H1 (cell line): ENCODE results near the gene C9orf43. TPM values are rescaled to one million over a fixed set of nuclear protein-coding genes. Genes with fewer than 3 reads are reported as not detected.

Source experiments
- CTCF ChIA-PET: fragments of 300-600 bp; sonication (Branson Sonifier 250); formaldehyde crosslinking; loops from one replicate; lab custom pipeline; 2021; ENCODE audit not compliant: partially characterized antibody; lab: Charles Lee
- POLR2A ChIA-PET: fragments of 300-600 bp; sonication (Branson Sonifier 250); formaldehyde crosslinking; loops from one replicate; lab custom pipeline; 2021; ENCODE audit warnings: inconsistent platforms; ENCODE audit not compliant: partially characterized antibody; lab: Charles Lee
- DNase-seq, 2 experiments: peaks; one replicate each; pipeline versions ENCODE4 v3.0.0 to v3.0.0-alpha.2; 2010 to 2022; ENCODE audit warnings: low spot score in 2 of 2, low read depth in 1 of 2, mixed read lengths in 1 of 2
- FAIRE-seq: peaks from 2 replicates; lab custom pipeline; 2011; peaks lifted over from hg19 to GRCh38; lab: Jason Lieb, UNC
- H2AFZ ChIP-seq: 2 replicates; pipeline ENCODE4 v1.8.1; 2012; ENCODE audit warnings: low read length, inconsistent platforms
- H2AK5ac ChIP-seq: 2 replicates; pipeline ENCODE4 v1.6.1; 2013; ENCODE audit warnings: low read depth, low read length
- H2BK120ac ChIP-seq: replicated peaks from 2 replicates; pipeline ENCODE3; 2013; ENCODE audit warnings: low read depth, low read length, inconsistent platforms
- H2BK12ac ChIP-seq: 2 replicates; pipeline ENCODE4 v1.6.1; 2013; ENCODE audit warnings: low read depth, low read length
- H2BK15ac ChIP-seq: 2 replicates; pipeline ENCODE4 v1.6.1; 2013; ENCODE audit warnings: low read length
- H2BK20ac ChIP-seq: 2 replicates; pipeline ENCODE4 v1.6.1; 2013; ENCODE audit warnings: low read length
- H2BK5ac ChIP-seq: 2 replicates; pipeline ENCODE4 v1.6.1; 2013; ENCODE audit warnings: low read depth, low read length
- H3K14ac ChIP-seq: 2 replicates; pipeline ENCODE4 v1.6.1; 2013; ENCODE audit warnings: inconsistent platforms; ENCODE audit not compliant: insufficient read length
- H3K18ac ChIP-seq: 2 replicates; pipeline ENCODE4 v1.6.1; 2013; ENCODE audit warnings: low read length; ENCODE audit errors: extremely low read depth
- H3K23ac ChIP-seq: 2 replicates; pipeline ENCODE4 v1.6.1; 2013; ENCODE audit warnings: inconsistent platforms; ENCODE audit not compliant: insufficient read length
- H3K23me2 ChIP-seq: 2 replicates; pipeline ENCODE4 v1.6.1; 2013; ENCODE audit warnings: low read depth, low read length
- H3K27ac ChIP-seq: 2 replicates; pipeline ENCODE4 v1.6.1; 2011; ENCODE audit warnings: low read depth, low read length, inconsistent platforms
- H3K27me3 ChIP-seq, 4 experiments: replicated peaks in 1 of 4; 1 replicate in 1 of 4; 2 replicates in 3 of 4; pipeline versions ENCODE4 v1.6.1 to v1.8.1; 2011 to 2013; ENCODE audit warnings: low read length in 3 of 4, mild to moderate bottlenecking in 3 of 4, inconsistent platforms in 2 of 4, mixed read lengths in 2 of 4, moderate library complexity in 1 of 4; ENCODE audit not compliant: control insufficient read depth in 3 of 4, insufficient read depth in 3 of 4; ENCODE audit errors: extremely low read depth in 1 of 4
- H3K36me3 ChIP-seq, 4 experiments: 2 replicates each; pipeline versions ENCODE4 v1.6.1 to v1.8.1; 2011 to 2013; ENCODE audit warnings: mild to moderate bottlenecking in 4 of 4, low read length in 3 of 4, moderate library complexity in 2 of 4, control low read depth in 1 of 4, inconsistent platforms in 1 of 4; ENCODE audit not compliant: insufficient read depth in 4 of 4, control insufficient read depth in 2 of 4
- H3K4ac ChIP-seq: replicated peaks from 2 replicates; pipeline ENCODE3; 2013; ENCODE audit warnings: low read length, low read depth, mixed read lengths, inconsistent platforms; ENCODE audit not compliant: insufficient read length
- H3K4me1 ChIP-seq, 4 experiments: replicated peaks in 1 of 4; 1 replicate in 1 of 4; 2 replicates in 3 of 4; pipeline versions ENCODE4 v1.6.1 to v1.8.1; 2011 to 2013; ENCODE audit warnings: low read length in 3 of 4, inconsistent platforms in 2 of 4, mixed read lengths in 1 of 4; ENCODE audit not compliant: insufficient read depth in 4 of 4, control insufficient read depth in 3 of 4
- H3K4me2 ChIP-seq, 2 experiments: 2 replicates each; pipeline versions ENCODE4 v1.6.1 to v1.8.1; 2011 to 2013; ENCODE audit warnings: low read depth in 2 of 2, low read length in 2 of 2, control low read depth in 1 of 2, inconsistent platforms in 1 of 2, mild to moderate bottlenecking in 1 of 2; ENCODE audit not compliant: insufficient read depth in 1 of 2
- H3K4me3 ChIP-seq, 4 experiments: fragments of 200-600, 300-600 bp in 1 of 4; sonication (generic), shearing (Covaris generic), sonication (Bioruptor Twin) in 1 of 4; 2 replicates each; pipeline versions ENCODE4 v1.5.1 to v1.8.1; 2011 to 2016; ENCODE audit warnings: low read length in 4 of 4, low read depth in 3 of 4, control low read depth in 2 of 4, inconsistent platforms in 2 of 4, mild to moderate bottlenecking in 2 of 4, mixed read lengths in 1 of 4, moderate library complexity in 1 of 4; ENCODE audit not compliant: insufficient read depth in 2 of 4; ENCODE audit errors: extremely low read depth in 1 of 4
- H3K56ac ChIP-seq: replicated peaks from 2 replicates; pipeline ENCODE3; 2013; ENCODE audit warnings: low read depth, mild to moderate bottlenecking, mixed read lengths, low read length, inconsistent platforms; ENCODE audit not compliant: insufficient read length
- H3K79me1 ChIP-seq: 2 replicates; pipeline ENCODE4 v1.6.1; 2013; ENCODE audit warnings: low read depth, low read length, control low read depth
- H3K79me2 ChIP-seq, 2 experiments: 2 replicates each; pipeline versions ENCODE4 v1.6.1 to v1.8.1; 2012 to 2013; ENCODE audit warnings: low read length in 2 of 2, mild to moderate bottlenecking in 2 of 2, inconsistent platforms in 1 of 2; ENCODE audit not compliant: insufficient read depth in 2 of 2, control insufficient read depth in 1 of 2
- H3K9ac ChIP-seq, 4 experiments: replicated peaks in 1 of 4; 1 replicate in 1 of 4; 2 replicates in 3 of 4; pipeline versions ENCODE4 v1.6.1 to v1.8.1; 2011 to 2013; ENCODE audit warnings: low read depth in 3 of 4, low read length in 3 of 4, control low read depth in 2 of 4, mild to moderate bottlenecking in 2 of 4, moderate library complexity in 2 of 4, inconsistent platforms in 1 of 4; ENCODE audit errors: extremely low read depth in 1 of 4
- H3K9me3 ChIP-seq, 2 experiments: 2 replicates each; pipeline versions ENCODE4 v1.6.1 to v1.8.1; 2012 to 2013; ENCODE audit warnings: mild to moderate bottlenecking in 2 of 2, moderate library complexity in 2 of 2, control low read depth in 1 of 2, inconsistent platforms in 1 of 2, low read depth in 1 of 2, low read length in 1 of 2, mixed read lengths in 1 of 2; ENCODE audit not compliant: insufficient read depth in 2 of 2
- H4K20me1 ChIP-seq, 2 experiments: replicated peaks in 1 of 2; 2 replicates each; pipeline versions ENCODE3 to v1.8.1; 2011 to 2013; ENCODE audit warnings: inconsistent platforms in 2 of 2, low read length in 2 of 2, mild to moderate bottlenecking in 1 of 2; ENCODE audit not compliant: insufficient read depth in 2 of 2, control insufficient read depth in 1 of 2
- H4K5ac ChIP-seq: 2 replicates; pipeline ENCODE4 v1.6.1; 2013; ENCODE audit warnings: low read length, low read depth, mixed read lengths, inconsistent platforms; ENCODE audit not compliant: insufficient read length
- H4K8ac ChIP-seq: 2 replicates; pipeline ENCODE4 v1.8.0; 2013; ENCODE audit warnings: mild to moderate bottlenecking, moderate library complexity, low read length, inconsistent platforms; ENCODE audit not compliant: insufficient read depth; ENCODE audit errors: extremely low read depth
- H4K91ac ChIP-seq: replicated peaks from 2 replicates; pipeline ENCODE3; 2013; ENCODE audit warnings: low read length, mixed read lengths, inconsistent platforms; ENCODE audit not compliant: insufficient read length
- BACH1 ChIP-seq: IDR thresholded peaks from 2 replicates; pipeline ENCODE4 v1.6.1; 2012; ENCODE audit warnings: low read length, improper control_type of control experiment
- CHD1 ChIP-seq: IDR thresholded peaks from 2 replicates; pipeline ENCODE4 v1.6.1; 2012; ENCODE audit warnings: low read depth, low read length, improper control_type of control experiment
- EGR1 ChIP-seq: IDR thresholded peaks from 2 replicates; pipeline ENCODE4 v1.6.1; 2011; ENCODE audit warnings: low read depth, low read length, borderline replicate concordance
- EP300 ChIP-seq, 2 experiments: IDR thresholded peaks; 1 replicate in 1 of 2; 2 replicates in 1 of 2; pipeline ENCODE4 v1.6.1; 2011 to 2012; ENCODE audit warnings: low read depth in 2 of 2, low read length in 2 of 2, mild to moderate bottlenecking in 2 of 2, borderline replicate concordance in 1 of 2, inconsistent platforms in 1 of 2, moderate library complexity in 1 of 2
- KDM4A ChIP-seq: IDR thresholded peaks from one replicate; pipeline ENCODE4 v1.7.1; 2012; ENCODE audit warnings: low read depth, mild to moderate bottlenecking, moderate library complexity, low read length, inconsistent platforms; ENCODE audit not compliant: severe bottlenecking
- NANOG ChIP-seq: IDR thresholded peaks from 2 replicates; pipeline ENCODE4 v1.6.1; 2011; ENCODE audit warnings: low read length, low read depth, mild to moderate bottlenecking, inconsistent platforms; ENCODE audit not compliant: insufficient read depth, poor library complexity, severe bottlenecking
- SIRT6 ChIP-seq: IDR thresholded peaks from one replicate; pipeline ENCODE4 v1.7.1; 2012; ENCODE audit warnings: low read length, inconsistent platforms
- SP4 ChIP-seq: IDR thresholded peaks from 2 replicates; pipeline ENCODE4 v1.6.1; 2012; ENCODE audit warnings: low read length, inconsistent platforms
- TAF1 ChIP-seq: IDR thresholded peaks from 2 replicates; pipeline ENCODE4 v1.6.1; 2011; ENCODE audit warnings: mild to moderate bottlenecking, low read depth, low read length
- WGBS, 2 experiments: shearing (Covaris generic) in 1 of 2; methylation state at CpG; one replicate each; pipeline versions ENCODE4 v1.1.6 to v1.1.7; 2013 to 2015; ENCODE audit warnings: low lambda C conversion rate in 2 of 2, mixed read lengths in 2 of 2, inconsistent platforms in 1 of 2, low coverage in 1 of 2, missing lambda C conversion rate in 1 of 2; ENCODE audit not compliant: insufficient replicate concordance in 2 of 2, insufficient coverage in 1 of 2, insufficient read length in 1 of 2; ENCODE audit errors: extremely low coverage in 1 of 2, missing lambda C conversion rate in 1 of 2; 5-methylcytosine and 5-hydroxymethylcytosine counted together
- polyA plus RNA-seq, 7 experiments: library from polyadenylated mRNA; depleted of rRNA in 3 of 7; stranded (reverse) in 5 of 7; unstranded in 2 of 7; fragments of >200 nt in 5 of 7; fragments of 200-250 nt in 2 of 7; gene quantifications; 1 replicate in 5 of 7; 2 replicates in 1 of 7; 4 replicates in 1 of 7; pipeline versions ENCODE4 v1.2.1 to v1.2.3, GENCODE V29; 2011 to 2013; ENCODE audit warnings: missing spikeins in 2 of 7, mixed read lengths in 2 of 7
- total RNA-seq: library from RNA; stranded (reverse); fragmentation: NEBNext Ultra II Directional; extraction: Animal tissue kit (Norgen Biotek cat#: 25700); gene quantifications from 2 replicates; pipeline ENCODE4 v1.2.1, GENCODE V29; 2021
- TF ChIP-seq, protein P1 (sequence below): IDR thresholded peaks from 2 replicates; pipeline ENCODE4 v1.6.1; 2012; ENCODE audit warnings: low read length, inconsistent platforms

The C9orf43 gene
- total and polyA plus RNA-seq, 2 of the 8 experiments (the other 6 are each of a cell fraction or from before 2014, with no cell fraction given), result 0.35 to 0.52 TPM

GRCh38 chr9:113388833-113389232 is 21.7 kb upstream of the C9orf43 start:
- CTCF ChIA-PET, result interaction anchor here (0.8 to 1.6 kb wide), 5 partner anchors 10 to 269 kb away, joined by 3 to 4 read pairs (median 3); no protein-coding TSS in a partner anchor
- H3K36me3 ChIP-seq, result peaks cover 0 to 12% (median 5%) of the 10 kb centered on the region in 4 experiments; a peak in 5 of 8 replicates

More at GRCh38 chr9:113388833-113389232, 21.7 kb upstream of the C9orf43 start:
- H3K14ac ChIP-seq, result no peak overlapping the region
- no peak overlapping the region for H3K9ac ChIP-seq
- no peaks in the 10 kb centered on the region for H3K23me2 ChIP-seq
- POLR2A ChIA-PET, result no interaction called here
- no peak overlapping the region for H4K91ac ChIP-seq
- WGBS, 2 experiments, result 88% methylated on average over 12 of the region's 13 CpGs; no CpG with 5 or more reads in 1 of the 2 experiments
- no peak overlapping the region for H2BK120ac ChIP-seq
- H4K8ac ChIP-seq, result no peak overlapping the region
- no peak overlapping the region for H3K4me2 ChIP-seq
- no peak overlapping the region for H2BK5ac ChIP-seq
- no peak overlapping the region for H3K56ac ChIP-seq
- H2BK15ac ChIP-seq, result no peak overlapping the region
- no peak overlapping the region for H3K4ac ChIP-seq
- no peaks in the 10 kb centered on the region for H3K79me2 ChIP-seq
- no peak for FAIRE-seq
- no peaks in the 10 kb centered on the region for H3K4me1 ChIP-seq
- H3K27ac ChIP-seq, result no peak overlapping the region
- H2AFZ ChIP-seq, result no peak overlapping the region
- no peaks in the 10 kb centered on the region for H3K9me3 ChIP-seq
- no peak overlapping the region for H2AK5ac ChIP-seq
- TF ChIP-seq TAF1, result no peak
- TF ChIP-seq SIRT6, result no peak
- no peak for TF ChIP-seq EGR1
- no peak for TF ChIP-seq NANOG
- no peak for TF ChIP-seq SP4
- TF ChIP-seq, protein P1, sequence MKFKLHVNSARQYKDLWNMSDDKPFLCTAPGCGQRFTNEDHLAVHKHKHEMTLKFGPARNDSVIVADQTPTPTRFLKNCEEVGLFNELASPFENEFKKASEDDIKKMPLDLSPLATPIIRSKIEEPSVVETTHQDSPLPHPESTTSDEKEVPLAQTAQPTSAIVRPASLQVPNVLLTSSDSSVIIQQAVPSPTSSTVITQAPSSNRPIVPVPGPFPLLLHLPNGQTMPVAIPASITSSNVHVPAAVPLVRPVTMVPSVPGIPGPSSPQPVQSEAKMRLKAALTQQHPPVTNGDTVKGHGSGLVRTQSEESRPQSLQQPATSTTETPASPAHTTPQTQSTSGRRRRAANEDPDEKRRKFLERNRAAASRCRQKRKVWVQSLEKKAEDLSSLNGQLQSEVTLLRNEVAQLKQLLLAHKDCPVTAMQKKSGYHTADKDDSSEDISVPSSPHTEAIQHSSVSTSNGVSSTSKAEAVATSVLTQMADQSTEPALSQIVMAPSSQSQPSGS, result no peak
- TF ChIP-seq EP300 (IDR thresholded peaks at IDR 0.05; ENCODE audit: borderline replicate concordance in 1 of 2, low read depth in 2 of 2, low read length in 2 of 2), result no peak
- TF ChIP-seq CHD1, result no peak
- no peak for TF ChIP-seq BACH1
- TF ChIP-seq KDM4A, result no peak
- no peak overlapping the region for H4K5ac ChIP-seq
- H3K18ac ChIP-seq, result no peak overlapping the region
- no peak overlapping the region for H2BK20ac ChIP-seq
- H3K79me1 ChIP-seq, result no peaks in the 10 kb centered on the region
- H2BK12ac ChIP-seq, result no peak overlapping the region
- no peak overlapping the region for H3K4me3 ChIP-seq
- no peaks in the 10 kb centered on the region for H3K27me3 ChIP-seq
- DNase-seq, result no peak
- peaks cover 0 to 2% of the 10 kb centered on the region in 2 experiments for H4K20me1 ChIP-seq
- H3K23ac ChIP-seq, result no peak overlapping the region
